ENCODE measurements around the gene BCCIP.

DNA sequence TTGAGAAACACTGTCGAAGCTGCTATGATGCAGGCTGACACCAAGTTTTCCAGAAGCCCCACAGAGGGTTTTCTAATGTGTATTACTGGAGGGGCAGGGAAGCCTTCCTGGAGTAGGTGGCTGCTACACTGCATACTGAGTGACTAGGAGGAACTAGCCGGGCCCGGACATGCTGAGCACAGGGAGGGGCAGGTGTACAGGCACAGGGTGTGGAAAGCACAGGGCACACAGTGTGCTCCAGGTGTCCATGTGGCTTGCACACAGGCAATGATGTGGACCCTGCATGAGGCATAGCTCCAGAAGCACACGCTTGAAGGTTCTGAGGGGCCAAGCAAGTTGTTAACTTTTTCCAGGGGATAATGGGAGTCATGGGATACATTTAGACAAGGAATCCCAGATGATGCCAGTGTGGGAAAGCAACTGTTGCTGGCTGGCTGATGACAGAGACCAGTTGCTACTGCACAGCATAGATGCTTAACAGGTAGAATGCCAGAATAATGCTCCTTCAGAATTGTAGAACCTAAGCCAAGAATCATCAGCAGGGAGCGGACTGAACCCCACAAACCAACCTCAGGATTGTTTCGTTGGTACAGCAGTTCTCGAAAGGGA lies 43.2 kb downstream of the BCCIP start:
- TF ChIP-seq, protein P1, sequence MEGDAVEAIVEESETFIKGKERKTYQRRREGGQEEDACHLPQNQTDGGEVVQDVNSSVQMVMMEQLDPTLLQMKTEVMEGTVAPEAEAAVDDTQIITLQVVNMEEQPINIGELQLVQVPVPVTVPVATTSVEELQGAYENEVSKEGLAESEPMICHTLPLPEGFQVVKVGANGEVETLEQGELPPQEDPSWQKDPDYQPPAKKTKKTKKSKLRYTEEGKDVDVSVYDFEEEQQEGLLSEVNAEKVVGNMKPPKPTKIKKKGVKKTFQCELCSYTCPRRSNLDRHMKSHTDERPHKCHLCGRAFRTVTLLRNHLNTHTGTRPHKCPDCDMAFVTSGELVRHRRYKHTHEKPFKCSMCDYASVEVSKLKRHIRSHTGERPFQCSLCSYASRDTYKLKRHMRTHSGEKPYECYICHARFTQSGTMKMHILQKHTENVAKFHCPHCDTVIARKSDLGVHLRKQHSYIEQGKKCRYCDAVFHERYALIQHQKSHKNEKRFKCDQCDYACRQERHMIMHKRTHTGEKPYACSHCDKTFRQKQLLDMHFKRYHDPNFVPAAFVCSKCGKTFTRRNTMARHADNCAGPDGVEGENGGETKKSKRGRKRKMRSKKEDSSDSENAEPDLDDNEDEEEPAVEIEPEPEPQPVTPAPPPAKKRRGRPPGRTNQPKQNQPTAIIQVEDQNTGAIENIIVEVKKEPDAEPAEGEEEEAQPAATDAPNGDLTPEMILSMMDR (IDR thresholded peaks at IDR 0.05), result no peak
- no peak for TF ChIP-seq POLR2A (IDR thresholded peaks at IDR 0.05)
